Activated CD4-positive, alpha-beta memory T cell treated with anti-CD3 and anti-CD28 coated beads, Interleukin-2, amount 10 ng/mL, durations not matched to agents 7 days and 5 days (primary cell): ENCODE measurements around the gene MEGF6. TPM values are rescaled to one million over a fixed set of nuclear protein-coding genes. Genes with fewer than 3 reads are reported as not detected.

Source experiments
- CTCF ChIA-PET: fragments of 350-600 bp; sonication (Branson Sonifier 250); formaldehyde crosslinking; loops from one replicate; lab custom pipeline; 2021; ENCODE audit warnings: antibody characterized with exemption, inconsistent platforms; lab: Charles Lee
- POLR2A ChIA-PET: fragments of 350-600 bp; sonication (Branson Sonifier 250); formaldehyde crosslinking; loops from one replicate; lab custom pipeline; 2021; ENCODE audit warnings: antibody characterized with exemption; lab: Charles Lee
- DNase-seq: peaks from one replicate; pipeline ENCODE4 v3.0.0-alpha.2; 2020
- H3K27ac Mint-ChIP-seq: one replicate; pipeline ENCODE4 v1.8.0; 2021; ENCODE audit warnings: mild to moderate bottlenecking, mixed read lengths
- H3K27me3 Mint-ChIP-seq: one replicate; pipeline ENCODE4 v1.8.0; 2021; ENCODE audit warnings: mixed read lengths
- H3K36me3 Mint-ChIP-seq: one replicate; pipeline ENCODE4 v1.8.0; 2021; ENCODE audit warnings: low read depth, mixed read lengths
- H3K4me1 Mint-ChIP-seq: one replicate; pipeline ENCODE4 v1.8.0; 2021; ENCODE audit warnings: mixed read lengths
- H3K4me3 Mint-ChIP-seq: one replicate; pipeline ENCODE4 v1.8.0; 2021; ENCODE audit warnings: mild to moderate bottlenecking, mixed read lengths
- H3K9me3 Mint-ChIP-seq: one replicate; pipeline ENCODE4 v1.8.0; 2021; ENCODE audit warnings: mixed read lengths
- total RNA-seq, 2 experiments: library from RNA; stranded (reverse); gene quantifications; one replicate each; pipeline ENCODE4 v1.2.3, GENCODE V29; 2021

Gene MEGF6
- total RNA-seq, 2 experiments from 2014 or later: 15.6 to 20.2 TPM

DNA sequence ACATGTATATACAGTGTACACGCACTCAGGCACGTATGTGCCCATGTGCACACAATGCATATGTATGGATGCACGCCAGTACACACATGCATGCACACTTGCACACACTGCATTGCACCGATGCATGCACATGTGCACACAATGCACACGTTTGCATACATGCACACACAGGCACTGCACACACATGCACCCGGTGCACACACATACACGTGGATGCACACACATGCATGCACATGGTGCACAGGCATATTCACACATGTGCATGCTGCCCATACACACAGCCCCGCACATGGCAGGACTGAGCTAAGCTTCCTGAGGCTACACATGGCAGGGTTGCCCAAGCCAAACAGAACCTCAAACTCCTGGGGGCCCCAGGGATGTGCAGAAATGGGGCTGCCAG, 137.3 kb downstream of the MEGF6 start:
- no peaks in the 10 kb centered on the region for H3K27me3 Mint-ChIP-seq
- ChIA-PET POLR2A (no interaction called here), CTCF (no interaction called here)

GRCh38 chr1:3473381-3473844, 137.9 kb downstream of the MEGF6 start:
- POLR2A ChIA-PET: no interaction called here
- Mint-ChIP-seq H3K4me1 (no peaks in the 10 kb centered on the region), H3K27me3 (no peaks in the 10 kb centered on the region), H3K36me3 (no peaks in the 10 kb centered on the region), H3K27ac (no peak overlapping the region), H3K9me3 (no peaks in the 10 kb centered on the region), H3K4me3 (no peak overlapping the region)
- DNase-seq: no peak
- CTCF ChIA-PET: no interaction called here

More for the DNA sequence above, 137.3 kb downstream of the MEGF6 start:
- Mint-ChIP-seq H3K4me3 (no peak overlapping the region), H3K4me1 (no peaks in the 10 kb centered on the region), H3K36me3 (no peaks in the 10 kb centered on the region), H3K9me3 (no peaks in the 10 kb centered on the region), H3K27ac (no peak overlapping the region)
- no peak for DNase-seq

DNA sequence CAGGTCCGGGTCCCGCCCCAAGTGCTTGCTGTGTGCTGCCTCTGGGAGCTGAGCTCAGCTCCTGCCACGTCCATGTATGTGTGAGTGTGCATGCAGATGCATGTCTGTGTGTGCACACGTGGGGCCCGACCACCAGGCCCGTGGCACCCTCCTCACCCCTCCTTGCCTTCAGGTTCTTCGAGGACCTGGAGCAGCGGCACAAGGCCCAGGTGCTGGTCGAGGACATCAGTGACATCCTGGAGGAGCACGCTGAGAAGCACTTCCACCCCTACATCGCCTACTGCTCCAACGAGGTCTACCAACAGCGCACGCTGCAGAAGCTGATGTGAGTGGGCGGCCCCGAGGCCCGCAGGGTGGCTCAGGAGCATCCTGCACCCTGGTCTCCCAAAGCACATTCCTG, 138.4 kb downstream of the MEGF6 start:
- Mint-ChIP-seq H3K27ac (no peak overlapping the region), H3K27me3 (no peaks in the 10 kb centered on the region), H3K4me1 (no peaks in the 10 kb centered on the region), H3K36me3 (no peaks in the 10 kb centered on the region), H3K4me3 (no peak overlapping the region), H3K9me3 (no peaks in the 10 kb centered on the region)
- ChIA-PET CTCF (no interaction called here), POLR2A (no interaction called here)
- no peak for DNase-seq

GRCh38 chr1:3472088-3472850, 139.0 kb downstream of the MEGF6 start:
- POLR2A ChIA-PET: no interaction called here
- Mint-ChIP-seq H3K4me3 (no peak overlapping the region), H3K27ac (no peak overlapping the region), H3K36me3 (no peaks in the 10 kb centered on the region), H3K27me3 (no peaks in the 10 kb centered on the region), H3K9me3 (no peaks in the 10 kb centered on the region), H3K4me1 (no peaks in the 10 kb centered on the region)
- DNase-seq: no peak
- CTCF ChIA-PET: no interaction called here

GRCh38 chr1:3471356-3472087, 139.8 kb downstream of the MEGF6 start:
- no peaks in the 10 kb centered on the region for H3K4me1 Mint-ChIP-seq
- POLR2A ChIA-PET: no interaction called here
- CTCF ChIA-PET: no interaction called here

DNA sequence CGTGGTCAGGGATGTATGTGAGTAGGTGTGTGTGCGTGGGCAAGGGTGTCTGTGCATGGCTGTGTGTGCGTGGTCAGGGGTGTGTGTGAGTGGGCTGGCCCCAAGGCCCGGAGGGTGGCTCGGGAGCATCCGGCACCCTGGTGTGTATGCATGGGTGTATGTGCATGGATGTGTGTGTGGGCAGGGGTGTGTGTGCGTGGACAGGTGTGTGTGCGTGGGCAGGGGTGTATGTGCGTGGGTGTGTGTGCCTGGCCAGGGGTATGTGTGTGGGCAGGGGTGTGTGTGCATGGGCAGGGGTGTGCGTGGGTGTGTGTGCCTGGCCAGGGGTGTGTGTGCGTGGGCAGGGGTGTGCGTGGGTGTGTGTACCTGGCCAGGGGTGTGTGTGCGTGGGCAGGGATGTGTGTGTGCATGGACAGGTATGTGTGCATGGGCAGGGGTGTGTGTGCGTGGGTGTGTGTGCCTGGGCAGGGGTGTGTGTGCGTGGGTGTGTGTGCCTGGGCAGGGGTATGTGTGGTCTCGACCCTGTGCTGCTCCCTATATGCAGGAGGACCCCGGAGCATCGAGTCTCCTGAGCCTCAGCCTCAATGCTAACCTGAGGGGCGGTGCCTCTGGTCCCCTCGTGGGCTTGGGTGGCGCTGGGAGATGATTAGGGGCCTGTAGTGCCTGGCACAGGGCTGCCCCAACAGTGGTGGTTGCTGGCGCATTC, 140.5 kb downstream of the MEGF6 start:
- ChIA-PET POLR2A (no interaction called here), CTCF (no interaction called here)
- no peaks in the 10 kb centered on the region for H3K9me3 Mint-ChIP-seq
- no peak for DNase-seq
- no peak overlapping the region for H3K27ac Mint-ChIP-seq
- H3K4me3 Mint-ChIP-seq: no peak overlapping the region
- H3K27me3 Mint-ChIP-seq: no peaks in the 10 kb centered on the region
- H3K4me1 Mint-ChIP-seq: no peaks in the 10 kb centered on the region
- no peaks in the 10 kb centered on the region for H3K36me3 Mint-ChIP-seq

More at GRCh38 chr1:3471356-3472087, 139.8 kb downstream of the MEGF6 start:
- no peak for DNase-seq
- no peaks in the 10 kb centered on the region for H3K9me3 Mint-ChIP-seq
- no peaks in the 10 kb centered on the region for H3K36me3 Mint-ChIP-seq
- no peak overlapping the region for H3K4me3 Mint-ChIP-seq
- H3K27ac Mint-ChIP-seq: no peak overlapping the region
- no peaks in the 10 kb centered on the region for H3K27me3 Mint-ChIP-seq

DNA sequence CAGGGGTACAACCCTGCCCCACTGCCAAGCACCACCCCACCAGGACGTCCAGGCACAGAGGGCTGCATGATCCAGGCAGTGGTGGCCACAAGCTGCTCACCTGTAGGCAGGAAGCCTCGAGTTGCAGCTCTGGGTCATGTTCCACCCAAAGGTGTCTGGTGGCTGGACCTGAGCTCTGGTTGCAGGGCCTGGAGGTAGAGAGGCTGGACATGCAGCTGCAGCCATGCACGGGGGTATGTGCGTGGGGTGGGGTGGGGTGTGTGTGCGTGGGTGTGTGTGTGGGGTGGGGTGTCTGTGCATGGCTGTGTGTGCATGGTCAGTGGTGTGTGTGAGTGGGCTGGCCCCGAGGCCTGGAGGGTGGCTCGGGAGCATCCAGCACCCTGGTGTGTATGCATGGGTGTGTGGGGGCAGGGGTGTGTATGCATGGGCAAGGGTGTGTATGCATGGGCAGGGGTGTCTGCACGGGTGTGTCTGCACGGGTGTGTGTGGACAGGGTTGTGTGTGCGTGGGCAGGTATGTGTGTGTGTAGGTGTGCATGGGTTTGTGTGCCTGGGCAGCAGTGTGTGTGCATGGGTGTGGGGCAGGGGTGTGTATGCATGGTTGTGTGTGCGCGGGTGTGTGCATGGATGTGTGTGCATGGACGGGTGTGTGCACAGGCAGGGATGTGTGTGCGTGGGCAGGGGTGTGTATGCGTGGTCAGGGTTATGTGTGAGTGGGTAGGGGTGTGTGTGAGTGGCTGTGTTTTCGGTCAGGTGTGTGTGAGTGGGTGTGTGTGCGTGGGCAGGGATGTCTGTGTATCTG, 141.3 kb downstream of the MEGF6 start:
- DNase-seq: no peak
- Mint-ChIP-seq H3K27me3 (no peaks in the 10 kb centered on the region), H3K36me3 (no peaks in the 10 kb centered on the region), H3K27ac (no peak overlapping the region), H3K4me3 (no peak overlapping the region), H3K4me1 (no peaks in the 10 kb centered on the region), H3K9me3 (no peaks in the 10 kb centered on the region)
- CTCF ChIA-PET: no interaction called here
- POLR2A ChIA-PET: no interaction called here

- H3K27ac Mint-ChIP-seq: no peak overlapping the region
- ChIA-PET POLR2A (no interaction called here), CTCF (no interaction called here)
- DNase-seq: no peak
- no peak overlapping the region for H3K4me3 Mint-ChIP-seq
- H3K9me3 Mint-ChIP-seq: no peaks in the 10 kb centered on the region
- H3K36me3 Mint-ChIP-seq: no peaks in the 10 kb centered on the region
- no peaks in the 10 kb centered on the region for H3K27me3 Mint-ChIP-seq
- H3K4me1 Mint-ChIP-seq: no peaks in the 10 kb centered on the region
Observed at GRCh38 chr1:3469104-3469848, 142.0 kb downstream of the MEGF6 start.

GRCh38 chr1:3468236-3469103, 142.8 kb downstream of the MEGF6 start:
- Mint-ChIP-seq H3K27me3 (no peaks in the 10 kb centered on the region), H3K36me3 (no peaks in the 10 kb centered on the region), H3K4me1 (no peaks in the 10 kb centered on the region), H3K27ac (no peak overlapping the region), H3K9me3 (no peaks in the 10 kb centered on the region), H3K4me3 (no peak overlapping the region)
- POLR2A ChIA-PET: no interaction called here
- CTCF ChIA-PET: no interaction called here
- no peak for DNase-seq

GRCh38 chr1:3467096-3468036, 143.9 kb downstream of the MEGF6 start:
- ChIA-PET POLR2A (no interaction called here), CTCF (no interaction called here)
- Mint-ChIP-seq H3K4me1 (no peaks in the 10 kb centered on the region), H3K36me3 (no peaks in the 10 kb centered on the region), H3K27ac (no peak overlapping the region), H3K27me3 (no peaks in the 10 kb centered on the region), H3K4me3 (no peak overlapping the region), H3K9me3 (no peaks in the 10 kb centered on the region)
- no peak for DNase-seq
